ENCODE data around the gene BMF.

DNA sequence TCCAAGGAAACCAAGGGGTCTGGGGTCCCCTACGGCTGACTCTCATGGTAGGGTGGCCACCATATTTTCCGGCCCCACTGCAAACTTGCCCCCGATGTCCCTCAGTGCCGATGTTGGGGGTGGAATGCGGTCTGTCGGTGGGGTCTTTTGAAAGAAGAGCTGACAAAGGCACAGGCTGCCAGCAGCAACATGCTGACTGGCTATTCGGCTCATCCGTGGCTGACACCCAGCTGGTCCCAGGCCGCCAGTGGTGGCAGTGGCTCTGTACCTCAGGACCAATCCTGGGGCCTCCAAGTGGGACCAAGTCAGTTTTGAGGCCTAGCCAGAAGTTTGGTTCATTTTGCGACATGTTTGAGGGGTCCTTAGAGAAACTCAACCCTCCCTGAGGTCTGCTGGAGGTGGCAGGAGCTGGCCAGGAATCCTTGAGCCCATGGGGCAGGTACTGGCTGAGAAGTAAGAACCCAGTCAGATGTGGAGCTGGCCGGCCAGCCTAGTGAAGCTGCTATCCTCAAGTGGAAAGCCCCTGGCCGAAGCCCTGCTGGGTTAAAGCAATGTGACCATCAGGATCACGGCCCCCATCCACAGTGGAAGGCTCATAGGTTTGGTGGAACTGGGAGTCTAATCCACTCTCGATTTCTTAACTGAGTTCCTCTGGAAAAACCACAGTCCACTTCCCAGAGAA is 17.8 kb downstream of the BMF start:
- TF ChIP-seq, protein P1, sequence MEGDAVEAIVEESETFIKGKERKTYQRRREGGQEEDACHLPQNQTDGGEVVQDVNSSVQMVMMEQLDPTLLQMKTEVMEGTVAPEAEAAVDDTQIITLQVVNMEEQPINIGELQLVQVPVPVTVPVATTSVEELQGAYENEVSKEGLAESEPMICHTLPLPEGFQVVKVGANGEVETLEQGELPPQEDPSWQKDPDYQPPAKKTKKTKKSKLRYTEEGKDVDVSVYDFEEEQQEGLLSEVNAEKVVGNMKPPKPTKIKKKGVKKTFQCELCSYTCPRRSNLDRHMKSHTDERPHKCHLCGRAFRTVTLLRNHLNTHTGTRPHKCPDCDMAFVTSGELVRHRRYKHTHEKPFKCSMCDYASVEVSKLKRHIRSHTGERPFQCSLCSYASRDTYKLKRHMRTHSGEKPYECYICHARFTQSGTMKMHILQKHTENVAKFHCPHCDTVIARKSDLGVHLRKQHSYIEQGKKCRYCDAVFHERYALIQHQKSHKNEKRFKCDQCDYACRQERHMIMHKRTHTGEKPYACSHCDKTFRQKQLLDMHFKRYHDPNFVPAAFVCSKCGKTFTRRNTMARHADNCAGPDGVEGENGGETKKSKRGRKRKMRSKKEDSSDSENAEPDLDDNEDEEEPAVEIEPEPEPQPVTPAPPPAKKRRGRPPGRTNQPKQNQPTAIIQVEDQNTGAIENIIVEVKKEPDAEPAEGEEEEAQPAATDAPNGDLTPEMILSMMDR (IDR thresholded peaks at IDR 0.05; ENCODE audit: poor library complexity) = no peak
- no peak for TF ChIP-seq EZH2 (IDR thresholded peaks at IDR 0.05; ENCODE audit: borderline replicate concordance)

Measured in hepatocyte (in vitro differentiated cells).